GM12878 (cell line): Measurements from ENCODE around the gene HOXD10.

Experiments
- BRCA1 ChIP-seq: IDR thresholded peaks from 2 replicates; pipeline ENCODE4 v1.6.1; 2011; ENCODE audit warnings: low read depth, low read length, improper control_type of control experiment
- EP300 ChIP-seq, 2 experiments: fragments of 150-350 bp in 1 of 2; IDR thresholded peaks; 2 replicates each; pipeline ENCODE4 v1.6.1; 2011 to 2012; ENCODE audit warnings: low read depth in 2 of 2, low read length in 2 of 2, borderline replicate concordance in 1 of 2, improper control_type of control experiment in 1 of 2, inconsistent platforms in 1 of 2; ENCODE audit not compliant: control insufficient read depth in 1 of 2
- GABPA ChIP-seq: IDR thresholded peaks from 2 replicates; pipeline ENCODE4 v1.6.1; 2014; ENCODE audit warnings: antibody characterized with exemption, low read depth, mild to moderate bottlenecking, inconsistent platforms
- NFYB ChIP-seq: IDR thresholded peaks from 2 replicates; pipeline ENCODE4 v1.6.1; 2011; ENCODE audit warnings: low read depth, mild to moderate bottlenecking, low read length, improper control_type of control experiment, moderate library complexity; ENCODE audit not compliant: insufficient read depth
- PAX5 ChIP-seq: IDR thresholded peaks from 2 replicates; pipeline ENCODE4 v1.6.1; 2011; ENCODE audit warnings: low read depth, low read length, borderline replicate concordance
- POLR2A ChIP-seq: IDR thresholded peaks from 2 replicates; pipeline ENCODE4 v1.6.1; 2011; ENCODE audit warnings: low read depth, mild to moderate bottlenecking, low read length
- POLR2AphosphoS5 ChIP-seq: IDR thresholded peaks from 2 replicates; pipeline ENCODE4 v1.6.1; 2011; ENCODE audit warnings: mild to moderate bottlenecking, low read length, inconsistent platforms
- RFX5 ChIP-seq: IDR thresholded peaks from 2 replicates; pipeline ENCODE4 v1.6.1; 2011; ENCODE audit warnings: low read depth, low read length, improper control_type of control experiment
- SIX5 ChIP-seq: IDR thresholded peaks from 2 replicates; pipeline ENCODE4 v1.6.1; 2011; ENCODE audit warnings: mild to moderate bottlenecking, low read depth, low read length, moderate library complexity; ENCODE audit not compliant: severe bottlenecking
- SUZ12 ChIP-seq: fragments of 200-600 bp; sonication (generic); IDR thresholded peaks from one replicate; pipeline ENCODE4 v1.6.1; 2018; ENCODE audit warnings: antibody characterized with exemption, mild to moderate bottlenecking; ENCODE audit not compliant: unreplicated experiment
- ZBTB33 ChIP-seq: fragments of 450-650 bp; IDR thresholded peaks from 2 replicates; pipeline ENCODE4 v1.6.1; 2017; ENCODE audit warnings: mild to moderate bottlenecking
- TF ChIP-seq, protein P1 (sequence below): fragments of 450-650 bp; IDR thresholded peaks from 2 replicates; pipeline ENCODE4 v1.6.1; 2017; ENCODE audit warnings: antibody characterized with exemption, mild to moderate bottlenecking, moderate library complexity
- TF ChIP-seq, protein P2 (sequence below), 3 experiments: IDR thresholded peaks in 2 of 3; conservative IDR thresholded peaks in 1 of 3; 2 replicates each; pipeline ENCODE4 v1.5.1; 2011; ENCODE audit warnings: low read depth in 3 of 3, low read length in 3 of 3, mild to moderate bottlenecking in 3 of 3, control low read depth in 2 of 3, moderate library complexity in 2 of 3, inconsistent platforms in 1 of 3, mixed read lengths in 1 of 3; ENCODE audit not compliant: control insufficient read depth in 2 of 3, insufficient read depth in 1 of 3; ENCODE audit errors: extremely low read depth in 1 of 3

DNA sequence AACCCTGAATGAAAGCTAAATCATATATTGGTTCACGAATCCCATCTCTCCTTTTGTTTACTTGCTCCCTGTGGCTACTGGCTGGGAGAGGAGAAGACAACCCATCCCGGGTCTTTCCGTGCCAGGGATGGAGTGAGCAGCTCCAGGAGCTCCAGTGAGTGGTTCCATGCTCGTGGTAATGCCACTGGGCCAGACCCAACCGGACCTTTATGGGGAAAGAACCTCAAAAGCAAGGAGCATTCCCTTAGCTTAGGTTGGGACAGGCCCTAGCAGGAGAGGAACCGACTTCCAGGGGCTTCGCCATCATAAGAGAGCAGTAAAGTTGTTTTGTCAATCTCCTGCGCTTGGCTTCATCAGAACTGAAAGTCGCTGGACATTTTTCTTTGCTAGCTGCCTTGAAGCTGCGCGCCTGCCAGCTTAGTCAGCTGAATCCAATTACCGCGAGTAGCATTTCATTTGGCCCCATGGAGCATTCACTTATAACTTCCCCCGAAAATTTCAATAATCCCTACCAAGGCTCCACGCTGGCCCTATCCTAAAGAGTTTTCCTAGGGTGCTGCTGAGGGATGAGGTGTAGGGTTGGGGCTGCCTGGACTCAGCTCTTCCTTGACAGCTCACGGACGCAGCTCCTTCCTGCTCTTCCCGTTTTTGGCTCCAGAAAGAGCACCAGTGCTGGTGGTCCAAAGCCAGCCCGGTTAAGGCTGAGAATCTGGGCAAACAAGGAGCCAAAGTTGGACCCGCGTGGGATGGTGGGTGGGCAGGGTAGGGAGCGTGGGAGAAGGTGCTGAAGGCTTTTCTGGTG lies 45.4 kb downstream of the HOXD10 start:
- TF ChIP-seq BRCA1: no peak
- no peak for TF ChIP-seq RFX5
- no peak for TF ChIP-seq SUZ12
- no peak for TF ChIP-seq GABPA
- TF ChIP-seq POLR2AphosphoS5: no peak
- TF ChIP-seq, protein P1, sequence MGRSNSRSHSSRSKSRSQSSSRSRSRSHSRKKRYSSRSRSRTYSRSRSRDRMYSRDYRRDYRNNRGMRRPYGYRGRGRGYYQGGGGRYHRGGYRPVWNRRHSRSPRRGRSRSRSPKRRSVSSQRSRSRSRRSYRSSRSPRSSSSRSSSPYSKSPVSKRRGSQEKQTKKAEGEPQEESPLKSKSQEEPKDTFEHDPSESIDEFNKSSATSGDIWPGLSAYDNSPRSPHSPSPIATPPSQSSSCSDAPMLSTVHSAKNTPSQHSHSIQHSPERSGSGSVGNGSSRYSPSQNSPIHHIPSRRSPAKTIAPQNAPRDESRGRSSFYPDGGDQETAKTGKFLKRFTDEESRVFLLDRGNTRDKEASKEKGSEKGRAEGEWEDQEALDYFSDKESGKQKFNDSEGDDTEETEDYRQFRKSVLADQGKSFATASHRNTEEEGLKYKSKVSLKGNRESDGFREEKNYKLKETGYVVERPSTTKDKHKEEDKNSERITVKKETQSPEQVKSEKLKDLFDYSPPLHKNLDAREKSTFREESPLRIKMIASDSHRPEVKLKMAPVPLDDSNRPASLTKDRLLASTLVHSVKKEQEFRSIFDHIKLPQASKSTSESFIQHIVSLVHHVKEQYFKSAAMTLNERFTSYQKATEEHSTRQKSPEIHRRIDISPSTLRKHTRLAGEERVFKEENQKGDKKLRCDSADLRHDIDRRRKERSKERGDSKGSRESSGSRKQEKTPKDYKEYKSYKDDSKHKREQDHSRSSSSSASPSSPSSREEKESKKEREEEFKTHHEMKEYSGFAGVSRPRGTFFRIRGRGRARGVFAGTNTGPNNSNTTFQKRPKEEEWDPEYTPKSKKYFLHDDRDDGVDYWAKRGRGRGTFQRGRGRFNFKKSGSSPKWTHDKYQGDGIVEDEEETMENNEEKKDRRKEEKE: no peak
- TF ChIP-seq, protein P2, sequence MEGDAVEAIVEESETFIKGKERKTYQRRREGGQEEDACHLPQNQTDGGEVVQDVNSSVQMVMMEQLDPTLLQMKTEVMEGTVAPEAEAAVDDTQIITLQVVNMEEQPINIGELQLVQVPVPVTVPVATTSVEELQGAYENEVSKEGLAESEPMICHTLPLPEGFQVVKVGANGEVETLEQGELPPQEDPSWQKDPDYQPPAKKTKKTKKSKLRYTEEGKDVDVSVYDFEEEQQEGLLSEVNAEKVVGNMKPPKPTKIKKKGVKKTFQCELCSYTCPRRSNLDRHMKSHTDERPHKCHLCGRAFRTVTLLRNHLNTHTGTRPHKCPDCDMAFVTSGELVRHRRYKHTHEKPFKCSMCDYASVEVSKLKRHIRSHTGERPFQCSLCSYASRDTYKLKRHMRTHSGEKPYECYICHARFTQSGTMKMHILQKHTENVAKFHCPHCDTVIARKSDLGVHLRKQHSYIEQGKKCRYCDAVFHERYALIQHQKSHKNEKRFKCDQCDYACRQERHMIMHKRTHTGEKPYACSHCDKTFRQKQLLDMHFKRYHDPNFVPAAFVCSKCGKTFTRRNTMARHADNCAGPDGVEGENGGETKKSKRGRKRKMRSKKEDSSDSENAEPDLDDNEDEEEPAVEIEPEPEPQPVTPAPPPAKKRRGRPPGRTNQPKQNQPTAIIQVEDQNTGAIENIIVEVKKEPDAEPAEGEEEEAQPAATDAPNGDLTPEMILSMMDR (IDR thresholded peaks at IDR 0.05 in 2 of 3, conservative IDR thresholded peaks at IDR 0.05 in 1 of 3; ENCODE audit: control insufficient read depth in 2 of 3, extremely low read depth in 1 of 3, insufficient read depth in 1 of 3, low read depth in 3 of 3, low read length in 3 of 3): no peak
- no peak for TF ChIP-seq ZBTB33
- TF ChIP-seq SIX5: no peak
- TF ChIP-seq POLR2A: no peak
- no peak for TF ChIP-seq NFYB
- TF ChIP-seq PAX5: no peak
- no peak for TF ChIP-seq EP300 (IDR thresholded peaks at IDR 0.05; ENCODE audit: borderline replicate concordance in 1 of 2, control insufficient read depth in 1 of 2, low read depth in 2 of 2, low read length in 2 of 2)
